G401.6 (cell line): ENCODE measurements around the gene ITGAV.

ENCODE experiments used
- FAIRE-seq: peaks from 2 replicates; lab custom pipeline; 2012; peaks lifted over from hg19 to GRCh38; lab: Jason Lieb, UNC

Gene ITGAV

GRCh38 chr2:186612555-186613440, 22.9 kb downstream of the ITGAV start:
- peak; percentile 79 for FAIRE-seq

- no peak for FAIRE-seq
Observed at GRCh38 chr2:186614373-186614772, 24.5 kb downstream of the ITGAV start.

GRCh38 chr2:186617148-186617547, 27.3 kb downstream of the ITGAV start:
- no peak for FAIRE-seq

GRCh38 chr2:186617771-186618170, 27.9 kb downstream of the ITGAV start:
- no peak for FAIRE-seq

GRCh38 chr2:186618696-186619095, 28.8 kb downstream of the ITGAV start:
- FAIRE-seq: peak; percentile 60

- FAIRE-seq: peak; percentile 15
Observed at GRCh38 chr2:186623084-186623483, 33.2 kb downstream of the ITGAV start.

GRCh38 chr2:186624276-186624675, 34.4 kb downstream of the ITGAV start:
- no peak for FAIRE-seq

GRCh38 chr2:186629250-186629996, 39.6 kb downstream of the ITGAV start:
- peak; percentile 55 for FAIRE-seq

- no peak for FAIRE-seq
Observed at GRCh38 chr2:186632417-186632816, 42.6 kb downstream of the ITGAV start.

GRCh38 chr2:186634701-186635100, 44.8 kb downstream of the ITGAV start:
- no peak for FAIRE-seq

- FAIRE-seq: peak; percentile 90
Observed at GRCh38 chr2:186636800-186637496, 47.1 kb downstream of the ITGAV start.

- peak; percentile 84 for FAIRE-seq
Observed at GRCh38 chr2:186637497-186637800, 47.6 kb downstream of the ITGAV start.

GRCh38 chr2:186639939-186640338, 50.1 kb downstream of the ITGAV start:
- no peak for FAIRE-seq

GRCh38 chr2:186641132-186641806, 51.4 kb downstream of the ITGAV start:
- peak; percentile 92 for FAIRE-seq

GRCh38 chr2:186641807-186642321, 52.0 kb downstream of the ITGAV start:
- peak; percentile 97 for FAIRE-seq

GRCh38 chr2:186644791-186645190, 54.9 kb downstream of the ITGAV start:
- FAIRE-seq: no peak

GRCh38 chr2:186645999-186646398, 56.1 kb downstream of the ITGAV start:
- no peak for FAIRE-seq

GRCh38 chr2:186648130-186648529, 58.3 kb downstream of the ITGAV start:
- peak; percentile 33 for FAIRE-seq

- peak; percentile 55 for FAIRE-seq
Observed at GRCh38 chr2:186653511-186653910, 63.7 kb downstream of the ITGAV start.

- peak; percentile 91 for FAIRE-seq
Observed at GRCh38 chr2:186659383-186659782, 69.5 kb downstream of the ITGAV start.

- FAIRE-seq: no peak
Observed at GRCh38 chr2:186664385-186665043, 74.7 kb downstream of the ITGAV start.

- no peak for FAIRE-seq
Observed at GRCh38 chr2:186669146-186669545, 79.3 kb downstream of the ITGAV start.
